H4 (cell line): ENCODE results near the gene SENP5. TPM values are rescaled to one million over a fixed set of nuclear protein-coding genes. Genes with fewer than 3 reads are reported as not detected.

Experiments
- DNase-seq: peaks from one replicate; pipeline ENCODE4 v3.0.0-alpha.2; 2015; ENCODE audit warnings: low spot score
- total RNA-seq: library from RNA; depleted of rRNA; stranded (reverse); fragments of >200 nt; shearing (Covaris generic); gene quantifications from 2 replicates; pipeline ENCODE4 v1.2.3, GENCODE V29; 2014

SENP5 gene
- total RNA-seq, 1 experiment from 2014 or later = 28.4 TPM

DNA sequence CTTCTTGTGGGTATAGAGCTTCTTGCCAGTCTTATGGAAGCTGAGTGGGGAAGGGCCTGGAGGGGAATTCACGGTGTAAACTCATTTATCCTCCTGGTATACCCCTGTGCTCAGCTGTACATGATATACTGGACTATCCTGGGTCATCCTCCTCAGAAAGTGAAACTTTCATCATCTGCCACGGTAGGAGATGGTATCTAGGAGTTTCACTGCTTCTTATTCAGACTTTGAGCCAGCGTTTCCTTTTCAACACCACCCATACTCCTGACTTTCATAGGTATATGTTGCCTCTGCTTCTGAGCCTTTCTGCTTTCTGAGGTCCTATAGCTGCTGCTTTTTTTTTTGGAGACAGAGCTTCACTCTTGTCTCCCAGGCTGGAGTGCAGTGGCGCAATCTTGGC lies 15.6 kb downstream of the SENP5 start:
- no peak for DNase-seq

- DNase-seq = no peak
Measured at GRCh38 chr3:196886144-196886543, 18.4 kb downstream of the SENP5 start.

- no peak for DNase-seq
Measured at GRCh38 chr3:196889844-196890708, 22.4 kb downstream of the SENP5 start.

DNA sequence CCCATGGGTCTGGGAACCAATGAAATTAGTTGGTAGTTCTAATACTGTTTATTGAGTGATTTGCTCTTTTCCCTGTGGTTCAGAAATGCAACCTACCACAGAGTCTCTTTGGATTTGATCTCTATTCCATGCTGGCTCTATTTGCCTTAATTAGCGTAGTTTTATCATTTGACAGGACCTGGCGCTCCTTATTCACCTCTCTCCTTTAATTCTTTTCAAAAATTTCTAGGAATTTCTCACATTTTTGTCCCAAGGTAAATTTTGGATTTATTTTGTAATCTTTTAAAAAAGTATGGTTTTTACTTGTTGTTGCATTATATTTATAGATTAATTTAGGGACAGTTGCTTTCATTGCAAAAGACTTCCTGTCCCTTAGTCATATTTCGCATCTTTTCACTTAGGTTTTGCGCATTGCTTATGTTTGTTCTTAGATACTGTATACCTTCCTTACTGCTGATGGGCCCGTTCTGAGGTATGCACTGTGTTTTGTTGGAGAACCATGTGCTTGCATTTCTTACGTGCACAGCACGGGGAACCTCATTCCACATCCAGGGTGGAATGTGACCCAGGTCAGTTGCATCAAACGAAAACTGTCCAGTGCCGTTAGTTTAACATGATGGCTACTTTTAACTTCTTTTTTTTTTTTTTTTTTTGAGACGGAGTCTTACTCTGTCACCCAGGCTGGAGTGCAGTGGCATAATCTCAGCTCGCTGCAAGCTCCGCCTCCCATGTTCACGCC lies 27.0 kb downstream of the SENP5 start:
- DNase-seq = no peak

DNA sequence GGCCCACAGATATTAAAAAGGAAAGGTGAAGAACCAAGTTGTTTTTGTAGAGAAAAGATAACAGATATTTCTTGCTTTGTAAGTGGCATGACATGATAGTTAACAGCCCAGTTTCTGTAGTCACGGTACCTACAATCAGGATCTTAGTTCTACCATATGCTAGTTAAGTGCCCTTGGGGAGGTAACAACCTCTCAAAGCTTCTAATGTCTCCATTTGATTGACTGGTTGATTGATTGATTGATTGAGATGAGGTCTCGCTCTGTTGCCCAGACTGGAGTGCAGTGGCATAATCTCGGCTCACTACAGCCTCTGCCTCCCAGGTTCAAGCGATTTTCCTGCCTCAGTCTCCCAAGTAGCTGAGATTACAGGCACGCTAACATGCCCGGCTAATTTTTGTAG lies 28.5 kb downstream of the SENP5 start:
- no peak for DNase-seq

- DNase-seq = no peak
Measured at GRCh38 chr3:196901768-196902167, 34.0 kb downstream of the SENP5 start.

DNA sequence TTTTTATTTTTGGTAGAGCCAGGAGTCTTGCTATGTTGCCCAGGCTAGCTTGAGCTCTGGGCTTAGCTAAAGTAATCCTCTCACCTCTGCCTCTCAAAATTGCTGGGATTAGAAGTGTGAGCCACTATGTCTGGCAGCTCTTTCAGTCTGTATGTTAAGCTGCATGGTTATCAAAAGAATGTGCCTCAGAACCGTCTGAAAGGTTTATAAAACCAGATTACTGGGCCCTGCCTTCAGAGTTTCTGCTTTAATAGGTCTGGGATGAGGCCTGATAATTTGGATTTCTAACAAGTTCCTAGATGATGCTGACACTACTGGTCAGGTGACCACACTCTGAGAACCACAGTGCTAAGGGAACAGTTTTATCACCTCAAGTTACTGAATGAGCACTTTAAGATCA lies 34.6 kb downstream of the SENP5 start:
- no peak for DNase-seq

DNA sequence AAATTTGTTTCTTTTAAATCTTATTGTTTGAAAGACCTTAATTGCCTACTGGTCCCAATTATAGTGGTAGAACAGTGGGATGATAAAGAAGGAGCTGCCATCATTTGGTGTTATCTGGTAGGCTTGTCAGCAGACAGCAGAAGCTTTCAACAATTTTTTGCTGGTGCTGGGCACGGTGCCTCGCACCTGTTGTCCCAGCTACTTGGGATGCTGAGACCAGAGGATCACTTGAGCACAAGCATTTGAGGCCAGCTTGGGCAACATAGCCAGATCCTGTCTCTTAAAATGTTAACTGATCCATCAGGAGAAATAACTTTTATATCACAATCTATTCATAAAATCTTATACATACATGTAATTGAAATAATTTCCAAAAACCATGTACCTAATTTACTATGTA lies 36.0 kb downstream of the SENP5 start:
- no peak for DNase-seq

GRCh38 chr3:196914866-196915265 lies 47.1 kb downstream of the SENP5 start:
- DNase-seq = no peak

GRCh38 chr3:196915375-196915774 lies 47.7 kb downstream of the SENP5 start:
- no peak for DNase-seq

DNA sequence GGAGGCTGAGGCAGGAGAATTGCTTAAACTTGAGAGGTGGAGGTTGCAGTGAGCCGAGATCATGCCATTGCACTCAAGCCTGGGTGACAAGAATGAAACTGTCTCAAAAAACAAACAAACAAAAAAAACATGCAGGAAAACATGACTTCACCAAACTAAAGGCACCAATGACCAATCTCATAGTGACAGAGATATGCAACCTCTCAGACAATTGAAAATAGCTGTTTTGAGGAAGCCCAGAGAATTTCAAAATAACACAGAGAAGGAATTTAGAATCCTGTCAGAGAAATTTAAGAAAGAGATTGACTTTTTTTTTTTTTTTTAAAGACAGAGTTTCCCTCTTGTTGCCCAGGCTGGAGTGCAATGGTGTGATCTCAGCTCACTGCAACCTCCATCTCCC lies 48.5 kb downstream of the SENP5 start:
- no peak for DNase-seq

DNA sequence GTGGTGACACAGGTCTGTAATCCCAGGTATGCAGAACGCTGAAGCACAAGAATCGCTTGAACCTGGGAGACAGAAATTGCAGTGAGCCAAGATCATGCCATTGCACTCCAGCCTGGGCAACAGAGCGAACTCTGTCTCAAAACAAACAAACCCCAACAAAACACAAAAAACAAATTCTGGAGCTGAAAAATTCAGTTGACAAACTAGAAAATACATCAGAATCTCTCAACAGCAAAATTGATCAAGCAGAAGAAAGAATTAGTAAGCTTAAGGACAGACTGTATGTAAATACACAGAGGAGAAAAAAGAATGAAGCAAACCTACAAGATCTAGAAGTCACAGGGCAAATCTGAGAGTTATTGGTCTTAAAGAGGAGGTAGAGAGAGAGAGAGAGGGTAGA lies 49.3 kb downstream of the SENP5 start:
- no peak for DNase-seq

DNA sequence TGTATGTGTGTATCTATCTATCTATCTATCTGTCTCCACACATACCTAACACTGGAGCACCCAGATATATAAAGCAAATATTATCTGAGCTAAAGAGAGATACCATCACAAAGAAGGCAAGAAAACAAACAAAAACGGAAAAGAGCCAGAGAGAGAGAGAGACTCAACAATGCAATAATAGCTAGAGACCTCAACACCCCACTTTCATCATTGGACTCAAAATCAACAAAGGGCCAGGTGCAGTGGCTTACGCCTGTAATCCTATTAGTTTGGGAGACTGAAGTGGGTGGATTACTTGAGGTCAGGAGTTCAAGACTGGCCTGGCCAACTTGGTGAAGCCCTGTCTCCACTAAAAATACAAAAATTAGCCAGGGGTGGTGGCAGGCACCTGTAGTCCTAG lies 51.2 kb downstream of the SENP5 start:
- no peak for DNase-seq

DNA sequence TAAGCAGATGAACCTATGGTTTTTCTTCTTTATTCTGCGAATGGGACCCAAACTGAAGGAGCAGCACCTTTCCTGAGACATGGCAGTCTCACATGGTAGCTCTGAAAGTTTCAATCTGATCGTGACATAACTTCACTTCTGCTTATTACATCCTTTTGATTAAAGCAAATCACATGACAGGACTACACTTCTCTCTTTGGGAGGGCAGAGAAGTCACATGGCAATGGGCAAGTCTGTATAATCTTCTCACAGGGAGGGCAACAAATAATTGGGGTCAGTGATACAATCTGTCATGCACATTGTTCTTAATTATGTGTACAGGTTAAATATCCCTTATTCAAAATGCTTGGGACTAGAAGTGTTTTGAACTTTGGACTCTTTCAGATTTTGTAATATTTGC lies 53.0 kb downstream of the SENP5 start:
- no peak for DNase-seq

GRCh38 chr3:196927571-196928453 lies 60.1 kb downstream of the SENP5 start:
- DNase-seq = no peak

DNA sequence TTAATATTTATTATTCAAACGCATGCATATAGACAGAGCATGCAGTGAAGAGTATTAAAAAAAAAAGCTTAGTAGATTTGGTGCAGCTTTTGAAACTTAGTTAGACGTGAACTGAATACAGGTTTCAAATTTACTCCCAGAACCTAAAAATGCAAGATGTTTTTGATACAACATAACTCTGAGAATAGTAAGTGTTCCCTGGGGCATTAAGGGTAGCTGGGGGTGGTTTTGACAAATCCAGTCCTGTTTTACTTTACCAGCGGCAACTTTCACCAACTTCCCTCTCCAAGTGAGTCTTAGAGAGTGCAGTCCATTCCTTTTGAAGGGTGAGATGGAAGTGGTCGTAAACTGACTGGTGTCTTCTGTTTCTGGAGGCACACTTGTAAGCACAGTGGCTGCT lies 63.4 kb downstream of the SENP5 start:
- no peak for DNase-seq

DNA sequence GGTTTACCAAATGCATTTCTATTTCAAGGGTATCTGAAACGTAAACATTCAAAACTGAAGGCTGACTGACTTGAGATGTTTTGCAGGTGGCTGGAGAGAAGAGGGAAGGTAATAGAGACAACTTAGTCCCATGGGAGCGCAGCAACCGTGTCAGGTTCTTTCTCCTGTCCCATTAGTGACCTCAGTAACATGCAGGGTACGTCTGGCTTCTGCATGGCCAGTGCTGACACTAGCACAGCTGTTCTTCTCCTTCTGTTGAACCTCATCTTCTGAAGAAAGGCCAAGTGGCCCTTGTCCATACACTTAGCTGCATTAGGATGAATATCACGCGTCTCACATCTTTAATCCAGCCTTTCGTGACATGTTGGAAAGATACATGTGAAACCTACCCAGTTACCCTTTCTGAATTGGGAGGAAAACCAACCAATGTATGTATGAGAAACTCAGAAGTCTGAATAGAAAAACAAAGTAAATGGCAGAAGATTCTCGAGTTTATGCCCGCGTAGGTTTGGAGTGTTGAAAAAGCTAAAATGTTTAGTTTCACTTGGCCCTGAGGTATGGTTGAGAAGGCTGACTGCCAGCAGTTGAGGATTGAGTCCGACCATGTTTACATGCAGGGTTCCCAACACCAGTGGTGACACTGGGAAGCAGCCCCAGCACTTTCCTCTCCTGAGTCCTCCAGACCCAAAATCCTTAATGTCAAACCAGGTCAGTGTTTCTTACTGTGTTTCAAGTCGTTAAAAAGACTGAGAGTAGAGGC lies 64.3 kb downstream of the SENP5 start:
- no peak for DNase-seq

- DNase-seq = no peak
Measured at GRCh38 chr3:196932600-196932999, 64.9 kb downstream of the SENP5 start.

DNA sequence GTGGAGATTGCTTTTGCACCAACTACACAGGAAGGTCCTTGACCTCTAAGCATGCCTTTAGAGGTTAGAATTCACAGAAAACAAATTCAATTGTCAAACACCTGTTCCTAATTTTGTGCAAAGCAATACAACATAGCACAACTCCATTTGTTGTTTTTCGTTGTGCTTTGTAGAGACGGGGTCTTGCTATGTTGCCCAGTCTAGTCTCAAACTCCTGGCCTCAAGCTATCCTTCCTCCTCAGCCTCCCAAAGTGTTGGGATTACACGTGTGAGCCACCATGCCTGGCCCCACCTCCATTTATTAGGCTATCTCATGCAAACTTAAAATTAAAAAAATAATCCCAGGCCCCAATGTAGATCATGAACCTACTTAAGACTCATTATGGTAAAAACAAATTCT lies 68.6 kb downstream of the SENP5 start:
- DNase-seq = no peak

GRCh38 chr3:196938124-196938523 lies 70.4 kb downstream of the SENP5 start:
- no peak for DNase-seq

DNA sequence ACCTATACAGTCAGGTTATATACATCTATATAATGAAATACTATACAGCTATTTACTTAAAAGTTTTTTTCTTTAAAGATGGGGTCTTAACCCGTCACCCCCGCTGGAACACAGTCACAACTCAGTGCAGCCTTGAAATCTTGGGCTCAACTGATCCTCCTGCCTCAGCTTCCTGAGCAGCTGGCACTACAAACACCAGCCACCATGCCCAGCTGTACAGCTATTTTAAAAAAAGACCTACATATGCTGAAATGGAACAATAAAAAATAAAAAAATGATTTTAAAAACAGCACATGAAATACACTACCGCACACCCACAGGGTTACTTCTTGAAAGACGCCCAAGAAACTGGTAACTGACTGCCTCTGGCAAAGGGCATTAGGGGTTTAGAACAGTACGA lies 70.9 kb downstream of the SENP5 start:
- DNase-seq = no peak
